HL-60 (cell line): ENCODE measurements around the gene AGAP9.
"Not testable (repeated sequence)": the region's sequence is repeated elsewhere in the genome, so short reads cannot be mapped to it uniquely, and the experiment has no call there.

Source experiments
- CTCF ChIP-seq: IDR thresholded peaks from one replicate; pipeline ENCODE4 v1.5.1; 2011; ENCODE audit warnings: low read length, control low read depth, inconsistent platforms; ENCODE audit not compliant: insufficient read depth
- GABPA ChIP-seq: IDR thresholded peaks from 2 replicates; pipeline ENCODE4 v1.6.1; 2012; ENCODE audit warnings: low read depth
- POLR2AphosphoS5 ChIP-seq: IDR thresholded peaks from 2 replicates; pipeline ENCODE4 v1.6.1; 2012; ENCODE audit warnings: low read depth
- REST ChIP-seq: IDR thresholded peaks from 2 replicates; pipeline ENCODE4 v1.6.1; 2012; ENCODE audit warnings: low read depth; ENCODE audit not compliant: insufficient replicate concordance
- SPI1 ChIP-seq: IDR thresholded peaks from 2 replicates; pipeline ENCODE4 v1.6.1; 2012; ENCODE audit warnings: low read depth, mild to moderate bottlenecking, borderline replicate concordance

GRCh38 chr10:47491600-47491999, 31.8 kb downstream of the AGAP9 start, which contains the start of gene FAM25G:
- not testable (repeated sequence) for TF ChIP-seq SPI1, POLR2AphosphoS5, CTCF, GABPA, REST
